HCT116 (cell line): Measurements from ENCODE around the gene PCDH9. TPM values are rescaled to one million over a fixed set of nuclear protein-coding genes. Genes with fewer than 3 reads are reported as not detected.

Experiments used
- ATAC-seq: fragments of 200-7000 bp; cut with Tn5 transposase; 2 replicates; pipeline ENCODE4 v1.9.1; 2020; ENCODE audit warnings: mild to moderate bottlenecking, moderate library complexity
- BruUV-seq: library from RNA; stranded (reverse); fragments of 400-500 nt; replicated peaks from 2 replicates; lab custom pipeline; 2021; lab: Mats Ljungman, UMichigan
- CTCF ChIA-PET: fragments of 300-600 bp; sonication (Branson Sonifier 250); formaldehyde crosslinking; loops from one replicate; lab custom pipeline; 2021; ENCODE audit warnings: antibody characterized with exemption; lab: Charles Lee
- POLR2A ChIA-PET: fragments of 300-600, 350-600 bp; sonication (Branson Sonifier 250); formaldehyde crosslinking; loops from one replicate; lab custom pipeline; 2021; ENCODE audit warnings: antibody characterized with exemption; lab: Charles Lee
- RAD21 ChIA-PET, 2 experiments: fragments of 300-600 bp; sonication (Branson Sonifier 250); formaldehyde crosslinking; loops; one replicate each; lab custom pipeline; 2023; ENCODE audit warnings: low total read pairs in 2 of 2; ENCODE audit not compliant: uncharacterized antibody in 2 of 2, unreplicated experiment in 2 of 2, low non-redundant PET in 1 of 2; lab: Charles Lee
- DNase-seq: peaks from one replicate; pipeline ENCODE4 v3.0.0-alpha.2; 2010; ENCODE audit warnings: low read depth, low spot score
- H2AFZ ChIP-seq: fragments of 200-600 bp; shearing (Covaris generic), sonication (generic); 2 replicates; pipeline ENCODE4 v1.6.1; 2017; ENCODE audit warnings: low read depth, mixed run types, mixed read lengths, antibody characterized with exemption, low read length; ENCODE audit not compliant: poor library complexity, severe bottlenecking
- H3K27ac ChIP-seq: 2 replicates; pipeline ENCODE4 v1.5.1; 2012; ENCODE audit warnings: low read depth, low read length
- H3K27me3 ChIP-seq: fragments of 200-600 bp; sonication (generic); 2 replicates; pipeline ENCODE4 v1.6.1; 2016; ENCODE audit warnings: mixed run types, low read length, mixed read lengths; ENCODE audit not compliant: insufficient read depth
- H3K36me3 ChIP-seq, 2 experiments: fragments of 200-500 bp in 1 of 2; fragments of 200-600 bp in 1 of 2; sonication (Bioruptor generic) in 1 of 2; sonication (generic) in 1 of 2; 2 replicates each; pipeline versions ENCODE4 v1.5.1 to v1.6.1; 2014 to 2016; ENCODE audit warnings: low read length in 2 of 2, inconsistent platforms in 1 of 2, mixed read lengths in 1 of 2, mixed run types in 1 of 2; ENCODE audit not compliant: insufficient read depth in 2 of 2, control insufficient read depth in 1 of 2
- H3K4me1 ChIP-seq, 2 experiments: fragments of 200-600 bp in 1 of 2; sonication (generic) in 1 of 2; 2 replicates each; pipeline versions ENCODE4 v1.5.1 to v1.6.1; 2012 to 2017; ENCODE audit warnings: low read length in 2 of 2, inconsistent platforms in 1 of 2, mild to moderate bottlenecking in 1 of 2, mixed read lengths in 1 of 2, mixed run types in 1 of 2, moderate library complexity in 1 of 2; ENCODE audit not compliant: insufficient read depth in 2 of 2, control insufficient read depth in 1 of 2
- H3K4me2 ChIP-seq: fragments of 200-600 bp; sonication (generic); 2 replicates; pipeline ENCODE4 v1.6.1; 2017; ENCODE audit warnings: mixed run types, low read length, mixed read lengths
- H3K4me3 ChIP-seq, 2 experiments: fragments of 200-600 bp in 1 of 2; sonication (generic) in 1 of 2; replicated peaks in 1 of 2; 2 replicates each; pipeline ENCODE4 v1.5.1; 2011 to 2016; ENCODE audit warnings: low read length in 2 of 2, control low read depth in 1 of 2, low read depth in 1 of 2, mild to moderate bottlenecking in 1 of 2, mixed read lengths in 1 of 2, mixed run types in 1 of 2
- H3K79me2 ChIP-seq: fragments of 200-600 bp; sonication (generic); 2 replicates; pipeline ENCODE4 v1.6.1; 2017; ENCODE audit warnings: mild to moderate bottlenecking, mixed run types, low read length, moderate library complexity, mixed read lengths; ENCODE audit not compliant: insufficient read depth
- H3K9ac ChIP-seq: fragments of 200-600 bp; sonication (generic); 2 replicates; pipeline ENCODE4 v1.6.1; 2016; ENCODE audit warnings: low read length, mixed read lengths
- H3K9me2 ChIP-seq: fragments of 200-600 bp; sonication (generic), shearing (Covaris generic); 2 replicates; pipeline ENCODE4 v1.6.1; 2017; ENCODE audit warnings: mixed run types, mild to moderate bottlenecking, moderate library complexity; ENCODE audit not compliant: insufficient read depth
- H3K9me3 ChIP-seq, 2 experiments: fragments of 200-500 bp in 1 of 2; fragments of 200-600 bp in 1 of 2; sonication (Bioruptor generic) in 1 of 2; sonication (generic) in 1 of 2; 2 replicates each; pipeline ENCODE4 v1.6.1; 2014 to 2017; ENCODE audit warnings: low read length in 2 of 2, mixed read lengths in 2 of 2, inconsistent platforms in 1 of 2, low read depth in 1 of 2, mild to moderate bottlenecking in 1 of 2, mixed run types in 1 of 2, moderate library complexity in 1 of 2; ENCODE audit not compliant: control insufficient read depth in 1 of 2, insufficient read depth in 1 of 2
- H4K20me1 ChIP-seq: fragments of 200-600 bp; sonication (generic), shearing (Covaris generic); 2 replicates; pipeline ENCODE4 v1.6.1; 2017; ENCODE audit warnings: mixed run types, mild to moderate bottlenecking, moderate library complexity; ENCODE audit not compliant: insufficient read depth
- ATF3 ChIP-seq: IDR thresholded peaks from 2 replicates; pipeline ENCODE4 v1.6.1; 2012
- CBX3 ChIP-seq: IDR thresholded peaks from 2 replicates; pipeline ENCODE4 v1.6.1; 2012; ENCODE audit warnings: low read depth
- CEBPB ChIP-seq: IDR thresholded peaks from 2 replicates; pipeline ENCODE4 v1.6.1; 2012; ENCODE audit warnings: low read depth
- FOSL1 ChIP-seq: IDR thresholded peaks from 2 replicates; pipeline ENCODE4 v1.6.1; 2012; ENCODE audit warnings: low read depth
- POLR2A ChIP-seq: IDR thresholded peaks from 2 replicates; pipeline ENCODE4 v1.7.0; 2011; ENCODE audit warnings: borderline replicate concordance; ENCODE audit not compliant: insufficient read depth, insufficient read length; ENCODE audit errors: extremely low read depth
- RAD21 ChIP-seq: IDR thresholded peaks from 2 replicates; pipeline ENCODE4 v1.6.1; 2012; ENCODE audit warnings: low read depth, mild to moderate bottlenecking
- REST ChIP-seq: IDR thresholded peaks from 2 replicates; pipeline ENCODE4 v1.6.1; 2012; ENCODE audit warnings: low read depth
- SIN3A ChIP-seq: IDR thresholded peaks from 2 replicates; pipeline ENCODE4 v1.6.1; 2012; ENCODE audit warnings: low read depth
- SP1 ChIP-seq: IDR thresholded peaks from 2 replicates; pipeline ENCODE4 v1.6.1; 2012; ENCODE audit warnings: low read depth
- SRF ChIP-seq: IDR thresholded peaks from 2 replicates; pipeline ENCODE4 v1.6.1; 2012; ENCODE audit warnings: low read depth
- TCF7L2 ChIP-seq: IDR thresholded peaks from 2 replicates; pipeline ENCODE4 v1.7.0; 2011; ENCODE audit warnings: borderline replicate concordance, inconsistent platforms; ENCODE audit not compliant: insufficient read depth, insufficient read length; ENCODE audit errors: extremely low read depth
- YY1 ChIP-seq: IDR thresholded peaks from 2 replicates; pipeline ENCODE4 v1.6.1; 2011; ENCODE audit warnings: low read length, low read depth, moderate library complexity, mild to moderate bottlenecking; ENCODE audit not compliant: insufficient replicate concordance; ENCODE audit errors: extremely low read depth
- ZBTB33 ChIP-seq: IDR thresholded peaks from 2 replicates; pipeline ENCODE4 v1.6.1; 2011; ENCODE audit warnings: mild to moderate bottlenecking, low read length, moderate library complexity; ENCODE audit not compliant: insufficient replicate concordance; ENCODE audit errors: extremely low read depth
- ZFX ChIP-seq: fragments of 450-650 bp; IDR thresholded peaks from 2 replicates; pipeline ENCODE4 v1.6.1; 2017
- ZNF274 ChIP-seq: fragments of 200-500 bp; sonication (Bioruptor generic); IDR thresholded peaks from 2 replicates; pipeline ENCODE4 v1.6.1; 2014; ENCODE audit warnings: mild to moderate bottlenecking, low read depth, low read length, inconsistent platforms
- intact Hi-C: fragments of 100-400 bp; cut with micrococcal nuclease; formaldehyde crosslinking; loops from 2 replicates; pipeline ENCODE4 v1.10.0; 2022
- total RNA-seq: library from RNA; stranded (reverse); gene quantifications from one replicate; pipeline ENCODE4 v1.2.1, GENCODE V29; 2021; ENCODE audit not compliant: unreplicated experiment

The PCDH9 gene
- total RNA-seq, 1 experiment from 2014 or later: 0.02 TPM

- no peak overlapping the region for H3K4me2 ChIP-seq
- POLR2A ChIA-PET: no interaction called here
- no peaks in the 10 kb centered on the region for H3K27me3 ChIP-seq
- no peak for TF ChIP-seq RAD21
- TF ChIP-seq TCF7L2: no peak
- no peak for TF ChIP-seq SIN3A
- no peak for TF ChIP-seq ATF3
- TF ChIP-seq CEBPB: no peak
- no peak for TF ChIP-seq SRF
- TF ChIP-seq YY1: no peak
- TF ChIP-seq POLR2A: no peak
- no peak for TF ChIP-seq FOSL1
- no peak for TF ChIP-seq ZNF274
- no peak for TF ChIP-seq CBX3
- no peak for TF ChIP-seq SP1
- no peak for TF ChIP-seq ZBTB33
- no peak for TF ChIP-seq REST
- no peak for TF ChIP-seq ZFX
- TF ChIP-seq, all 23 proteins: peak for 0
- RAD21 ChIA-PET: no interaction called here
- Histone ChIP-seq H4K20me1 (no peaks in the 10 kb centered on the region), H3K9me3 (no peaks in the 10 kb centered on the region), H3K27ac (no peak overlapping the region), H3K9ac (no peak overlapping the region), H3K4me3 (no peak overlapping the region), H3K36me3 (no peaks in the 10 kb centered on the region), H2AFZ (no peak overlapping the region), H3K9me2 (no peaks in the 10 kb centered on the region), H3K4me1 (no peaks in the 10 kb centered on the region), H3K79me2 (no peaks in the 10 kb centered on the region)
- DNase-seq (no peak), ATAC-seq (no peak)
- CTCF ChIA-PET: no interaction called here
- BruUV-seq: no TSS peak
- intact Hi-C loops: no loop called here
Observed at GRCh38 chr13:66586489-66586888, 643.6 kb downstream of the PCDH9 start.
